Activated B cell treated with CpG ODN at 0.5 μM for 24 hours (primary cell): ENCODE measurements around the gene RETREG1. TPM values are rescaled to one million over a fixed set of nuclear protein-coding genes. Genes with fewer than 3 reads are reported as not detected.

Source experiments
- ATAC-seq: fragments of 200-7000 bp; cut with Tn5 transposase; one replicate; pipeline ENCODE4 v1.10.0; 2021; ENCODE audit warnings: low read depth, mild to moderate bottlenecking, moderate library complexity
- CTCF ChIA-PET: fragments of 350-600 bp; sonication (Branson Sonifier 250); formaldehyde crosslinking; loops from one replicate; lab custom pipeline; 2021; ENCODE audit warnings: antibody characterized with exemption; lab: Charles Lee
- POLR2A ChIA-PET: fragments of 350-600 bp; sonication (Branson Sonifier 250); formaldehyde crosslinking; loops from one replicate; lab custom pipeline; 2021; ENCODE audit warnings: antibody characterized with exemption; lab: Charles Lee
- DNase-seq: peaks from one replicate; pipeline ENCODE4 v3.0.0; 2022
- H3K27ac Mint-ChIP-seq: one replicate; pipeline ENCODE4 v1.8.0; 2020; ENCODE audit warnings: mixed read lengths
- H3K27me3 Mint-ChIP-seq: one replicate; pipeline ENCODE4 v1.8.0; 2021; ENCODE audit warnings: mixed read lengths
- H3K36me3 Mint-ChIP-seq: one replicate; pipeline ENCODE4 v1.8.0; 2021; ENCODE audit warnings: low read depth, mixed read lengths
- H3K4me1 Mint-ChIP-seq: one replicate; pipeline ENCODE4 v1.8.0; 2021; ENCODE audit warnings: mixed read lengths
- H3K4me3 Mint-ChIP-seq: one replicate; pipeline ENCODE4 v1.8.0; 2020; ENCODE audit warnings: mild to moderate bottlenecking, mixed read lengths
- H3K9me3 Mint-ChIP-seq: one replicate; pipeline ENCODE4 v1.8.0; 2020; ENCODE audit warnings: mixed read lengths
- intact Hi-C: fragments of 100-400 bp; cut with micrococcal nuclease; formaldehyde crosslinking; loops from one replicate; pipeline ENCODE4 v1.15.1; 2024
- total RNA-seq: library from RNA; stranded (reverse); gene quantifications from 2 replicates; pipeline ENCODE4 v1.2.3, GENCODE V29; 2022
- TF ChIP-seq, protein P1 (sequence below): fragments of 200-600 bp; IDR thresholded peaks from one replicate; pipeline ENCODE4 v1.8.0; 2022; ENCODE audit warnings: antibody characterized with exemption, mild to moderate bottlenecking

RETREG1 gene
- total RNA-seq, 1 donor from 2014 or later, result 3.5 TPM

GRCh38 chr5:16502866-16503265 lies 113.9 kb downstream of the RETREG1 start:
- no peak overlapping the region for H3K4me3 Mint-ChIP-seq
- ChIA-PET CTCF (no interaction called here), POLR2A (no interaction called here)
- no peak for DNase-seq
- intact Hi-C loops, result no loop called here
- H3K9me3 Mint-ChIP-seq, result peaks cover 2% of the 10 kb centered on the region
- no peaks in the 10 kb centered on the region for H3K36me3 Mint-ChIP-seq
- peaks cover 7% of the 10 kb centered on the region for H3K4me1 Mint-ChIP-seq
- H3K27me3 Mint-ChIP-seq, result no peaks in the 10 kb centered on the region
- H3K27ac Mint-ChIP-seq, result no peak overlapping the region
- TF ChIP-seq, protein P1, sequence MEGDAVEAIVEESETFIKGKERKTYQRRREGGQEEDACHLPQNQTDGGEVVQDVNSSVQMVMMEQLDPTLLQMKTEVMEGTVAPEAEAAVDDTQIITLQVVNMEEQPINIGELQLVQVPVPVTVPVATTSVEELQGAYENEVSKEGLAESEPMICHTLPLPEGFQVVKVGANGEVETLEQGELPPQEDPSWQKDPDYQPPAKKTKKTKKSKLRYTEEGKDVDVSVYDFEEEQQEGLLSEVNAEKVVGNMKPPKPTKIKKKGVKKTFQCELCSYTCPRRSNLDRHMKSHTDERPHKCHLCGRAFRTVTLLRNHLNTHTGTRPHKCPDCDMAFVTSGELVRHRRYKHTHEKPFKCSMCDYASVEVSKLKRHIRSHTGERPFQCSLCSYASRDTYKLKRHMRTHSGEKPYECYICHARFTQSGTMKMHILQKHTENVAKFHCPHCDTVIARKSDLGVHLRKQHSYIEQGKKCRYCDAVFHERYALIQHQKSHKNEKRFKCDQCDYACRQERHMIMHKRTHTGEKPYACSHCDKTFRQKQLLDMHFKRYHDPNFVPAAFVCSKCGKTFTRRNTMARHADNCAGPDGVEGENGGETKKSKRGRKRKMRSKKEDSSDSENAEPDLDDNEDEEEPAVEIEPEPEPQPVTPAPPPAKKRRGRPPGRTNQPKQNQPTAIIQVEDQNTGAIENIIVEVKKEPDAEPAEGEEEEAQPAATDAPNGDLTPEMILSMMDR, result no peak
- ATAC-seq, result no peak

DNA sequence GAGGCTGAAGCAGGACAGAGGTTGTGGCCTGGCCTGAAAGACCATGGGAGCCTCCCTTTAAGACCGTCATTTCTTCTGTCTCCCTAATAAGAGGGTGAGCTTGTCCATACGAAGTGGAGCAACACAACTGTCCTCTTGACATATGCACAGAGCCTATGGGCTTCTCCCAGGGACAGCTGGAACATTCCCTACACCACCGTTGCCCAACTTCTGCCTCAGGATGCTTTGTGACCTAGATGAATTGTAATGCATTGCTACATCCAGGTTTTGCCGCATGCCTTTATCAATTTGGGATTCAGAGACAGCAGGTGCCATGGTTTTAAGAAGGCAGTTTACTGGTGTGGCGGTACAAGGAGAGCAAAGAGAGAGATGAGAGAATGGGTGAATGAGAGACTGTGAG lies 116.8 kb downstream of the RETREG1 start:
- TF ChIP-seq, protein P1, result no peak
- H3K4me1 Mint-ChIP-seq, result no peaks in the 10 kb centered on the region
- no peak overlapping the region for H3K27ac Mint-ChIP-seq
- intact Hi-C loops, result no loop called here
- DNase-seq (no peak), ATAC-seq (no peak)
- ChIA-PET POLR2A (no interaction called here), CTCF (no interaction called here)
- H3K4me3 Mint-ChIP-seq, result no peak overlapping the region
- H3K36me3 Mint-ChIP-seq, result peaks cover under 1% of the 10 kb centered on the region
- H3K9me3 Mint-ChIP-seq, result peaks cover 15% of the 10 kb centered on the region
- no peaks in the 10 kb centered on the region for H3K27me3 Mint-ChIP-seq

DNA sequence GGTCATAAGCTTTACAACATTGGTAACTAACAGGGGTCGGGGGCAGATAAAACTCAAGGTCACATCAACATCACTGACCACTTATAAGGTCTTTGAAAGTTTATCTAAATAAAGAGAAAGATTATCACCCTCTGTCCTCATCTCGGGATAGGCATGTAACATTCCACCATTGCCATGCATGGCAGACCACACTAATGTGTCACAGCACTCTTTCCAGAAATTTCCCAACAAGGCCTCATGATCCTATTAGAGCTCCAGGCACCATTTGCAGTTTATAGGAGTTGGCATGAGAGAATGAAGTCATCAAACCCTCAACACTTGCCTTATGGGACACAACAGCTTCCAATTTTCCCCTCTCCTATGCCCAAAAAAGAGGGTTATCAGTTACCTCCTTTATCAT lies 119.3 kb downstream of the RETREG1 start:
- ChIA-PET CTCF (no interaction called here), POLR2A (no interaction called here)
- H3K4me1 Mint-ChIP-seq, result no peaks in the 10 kb centered on the region
- no peaks in the 10 kb centered on the region for H3K27me3 Mint-ChIP-seq
- no peak overlapping the region for H3K27ac Mint-ChIP-seq
- H3K4me3 Mint-ChIP-seq, result no peak overlapping the region
- DNase-seq (no peak), ATAC-seq (no peak)
- intact Hi-C loops, result no loop called here
- TF ChIP-seq, protein P1, result no peak
- peaks cover 22% of the 10 kb centered on the region for H3K9me3 Mint-ChIP-seq
- peaks cover 6% of the 10 kb centered on the region for H3K36me3 Mint-ChIP-seq

DNA sequence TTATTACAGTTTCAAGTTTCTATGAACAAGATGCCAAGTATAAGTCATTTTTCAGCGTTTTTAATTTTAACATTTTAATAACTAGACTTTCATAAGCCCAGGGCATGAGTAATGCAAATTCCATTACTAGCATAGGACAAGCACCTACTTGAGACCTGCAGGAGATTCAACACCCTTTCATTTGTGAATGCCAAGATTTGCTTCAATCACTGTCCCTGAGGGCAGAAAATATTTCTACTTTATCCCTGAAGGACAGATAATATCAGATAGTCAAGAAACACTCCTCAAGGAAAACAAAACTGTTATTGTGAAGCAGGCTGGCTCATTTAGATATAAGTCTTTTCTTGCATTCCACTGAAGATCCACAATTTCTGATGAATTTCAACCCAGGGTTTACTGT lies 123.5 kb downstream of the RETREG1 start:
- POLR2A ChIA-PET, result no interaction called here
- H3K27me3 Mint-ChIP-seq, result no peaks in the 10 kb centered on the region

GRCh38 chr5:16492398-16493140 lies 124.2 kb downstream of the RETREG1 start:
- intact Hi-C loops, result no loop called here
- TF ChIP-seq, protein P1, result no peak
- Mint-ChIP-seq H3K4me3 (no peak overlapping the region), H3K27ac (no peak overlapping the region), H3K9me3 (peaks cover 17% of the 10 kb centered on the region), H3K36me3 (peaks cover 6% of the 10 kb centered on the region), H3K27me3 (no peaks in the 10 kb centered on the region), H3K4me1 (no peaks in the 10 kb centered on the region)
- ATAC-seq, result no peak
- POLR2A ChIA-PET, result no interaction called here
- no peak for DNase-seq
- CTCF ChIA-PET, result no interaction called here

More for the DNA sequence above, 123.5 kb downstream of the RETREG1 start:
- ATAC-seq (no peak), DNase-seq (no peak)
- Mint-ChIP-seq H3K9me3 (peaks cover 22% of the 10 kb centered on the region), H3K36me3 (peaks cover 6% of the 10 kb centered on the region), H3K27ac (no peak overlapping the region), H3K4me3 (no peak overlapping the region), H3K4me1 (no peaks in the 10 kb centered on the region)
- TF ChIP-seq, protein P1, result no peak
- intact Hi-C loops, result no loop called here
- CTCF ChIA-PET, result no interaction called here
